ENCODE data around the gene MCOLN2. TPM values are rescaled to one million over a fixed set of nuclear protein-coding genes. Genes with fewer than 3 reads are reported as not detected.

The MCOLN2 gene
- total and polyA plus RNA-seq, 2 experiments from 2014 or later = 0.31 TPM; not detected in 1

DNA sequence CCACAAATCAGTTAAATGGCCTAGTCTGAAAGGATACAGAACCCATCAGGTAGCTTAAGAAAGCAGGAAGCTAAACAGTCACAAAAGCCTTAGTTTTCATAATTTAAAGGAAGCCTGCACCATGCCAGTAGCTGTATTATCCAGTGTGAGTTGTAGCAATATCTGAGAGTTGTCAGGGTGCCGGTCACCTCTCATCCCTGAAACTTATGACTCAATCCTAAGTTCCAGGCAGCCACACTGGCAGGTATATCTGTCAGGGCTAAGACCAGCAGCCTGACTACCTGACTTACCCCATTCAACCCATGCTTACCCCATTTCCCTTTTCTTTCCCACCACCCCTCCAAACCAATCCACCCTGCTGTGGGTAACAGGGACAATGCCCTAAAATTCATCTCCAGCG, 66.1 kb downstream of the MCOLN2 start:
- no peaks in the 10 kb centered on the region for H3K4me1 ChIP-seq (ENCODE audit: insufficient read depth)
- H3K79me2 ChIP-seq (ENCODE audit: insufficient read depth) = no peaks in the 10 kb centered on the region
- no peak overlapping the region for H3K27ac ChIP-seq
- in situ Hi-C loops (cut with MboI) = loop anchor here (10.0 to 25.0 kb wide), 3 partner anchors 166 to 444 kb away; partner anchors contain the start of gene RPF1
- TF ChIP-seq EZH2phosphoT487 (IDR thresholded peaks at IDR 0.05; ENCODE audit: insufficient read depth, low read depth) (no peak), EZH2 (IDR thresholded peaks at IDR 0.05; ENCODE audit: insufficient read depth, poor library complexity, severe bottlenecking) (no peak)
- peaks cover 7% of the 10 kb centered on the region; the same call in 1 of the 2 replicates for H3K27me3 ChIP-seq (replicated peaks; ENCODE audit: insufficient read depth)
- no peaks in the 10 kb centered on the region for H4K20me1 ChIP-seq (ENCODE audit: insufficient read depth)
- H3F3A ChIP-seq (ENCODE audit: insufficient read depth) = no peaks in the 10 kb centered on the region
- no peaks in the 10 kb centered on the region for H3K36me3 ChIP-seq (ENCODE audit: low read depth)
- no peaks in the 10 kb centered on the region for H3K9me2 ChIP-seq (ENCODE audit: insufficient read depth)
- no peak for DNase-seq
- H2AFZ ChIP-seq = no peak overlapping the region
- H3K9me3 ChIP-seq (ENCODE audit: low read depth) = no peaks in the 10 kb centered on the region
- H3K9ac ChIP-seq = no peak overlapping the region
- 94% methylated on average over 2 of the region's 2 CpGs for WGBS, 2 experiments (ENCODE audit: low coverage in 1 of 2, low lambda C conversion rate in 2 of 2, missing lambda C conversion rate in 2 of 2)
- no peak overlapping the region for H3K4me3 ChIP-seq
- no peak overlapping the region for H3K4me2 ChIP-seq (ENCODE audit: unreplicated experiment)

DNA sequence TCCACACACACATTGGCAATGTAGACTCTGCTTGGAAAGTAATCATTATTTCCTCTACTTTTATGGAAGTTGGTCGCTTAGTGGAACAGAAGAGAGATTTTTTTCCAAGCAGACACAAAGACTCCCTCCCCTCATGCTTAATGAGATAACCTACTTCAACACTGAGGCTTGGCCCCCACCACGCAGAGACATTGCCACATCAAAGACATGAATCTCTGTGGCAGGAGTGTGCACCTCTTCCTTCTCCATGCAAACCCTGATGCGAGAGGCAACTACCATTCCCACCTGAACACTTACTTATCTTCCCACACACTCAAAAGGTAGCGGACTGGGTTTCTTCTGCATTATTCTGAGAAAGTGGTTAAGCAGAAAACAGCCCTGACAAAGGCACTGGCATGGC, 66.6 kb downstream of the MCOLN2 start:
- Histone ChIP-seq H3F3A (ENCODE audit: insufficient read depth) (no peaks in the 10 kb centered on the region), H3K27ac (no peak overlapping the region), H3K36me3 (ENCODE audit: low read depth) (no peaks in the 10 kb centered on the region), H3K4me3 (no peak overlapping the region), H3K4me2 (ENCODE audit: unreplicated experiment) (no peak overlapping the region), H2AFZ (no peak overlapping the region), H3K79me2 (ENCODE audit: insufficient read depth) (no peaks in the 10 kb centered on the region), H3K9ac (no peak overlapping the region), H4K20me1 (ENCODE audit: insufficient read depth) (no peaks in the 10 kb centered on the region), H3K9me2 (ENCODE audit: insufficient read depth) (no peaks in the 10 kb centered on the region), H3K4me1 (ENCODE audit: insufficient read depth) (no peaks in the 10 kb centered on the region), H3K9me3 (ENCODE audit: low read depth) (no peaks in the 10 kb centered on the region), H3K27me3 (replicated peaks; ENCODE audit: insufficient read depth) (peaks cover 7% of the 10 kb centered on the region; the same call in 1 of the 2 replicates)
- TF ChIP-seq EZH2 (IDR thresholded peaks at IDR 0.05; ENCODE audit: insufficient read depth, poor library complexity, severe bottlenecking) (no peak), EZH2phosphoT487 (IDR thresholded peaks at IDR 0.05; ENCODE audit: insufficient read depth, low read depth) (no peak)
- in situ Hi-C loops (cut with MboI) = loop anchor here (10.0 to 25.0 kb wide), 3 partner anchors 166 to 443 kb away; partner anchors contain the start of gene RPF1
- 71 to 76% methylated on average over 4 of the region's 4 CpGs for WGBS, 2 experiments (ENCODE audit: low coverage in 1 of 2, low lambda C conversion rate in 2 of 2, missing lambda C conversion rate in 2 of 2)
- no peak for DNase-seq

DNA sequence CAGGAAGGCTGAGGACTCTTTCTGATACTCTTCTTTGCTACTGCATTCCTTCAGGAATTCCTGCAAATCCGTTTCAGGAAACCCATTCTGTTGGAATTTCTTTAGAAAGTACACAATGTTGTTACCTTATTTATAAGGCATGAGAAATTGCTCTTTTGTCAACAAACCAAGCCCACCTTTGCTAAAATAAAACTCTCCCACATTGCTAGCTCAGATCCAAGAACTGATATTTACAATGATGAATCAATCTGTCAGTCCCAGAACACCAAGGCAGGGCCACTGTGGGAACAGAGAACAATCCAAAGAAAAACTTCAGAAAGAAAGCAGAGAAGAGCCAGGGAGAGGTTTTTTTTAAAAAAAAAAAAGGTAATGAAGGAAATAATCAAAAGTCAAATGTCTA, 67.3 kb downstream of the MCOLN2 start:
- no peak for DNase-seq
- Histone ChIP-seq H3K27ac (no peak overlapping the region), H3K4me3 (no peak overlapping the region), H3K79me2 (ENCODE audit: insufficient read depth) (no peaks in the 10 kb centered on the region), H3K9ac (no peak overlapping the region), H3K4me1 (ENCODE audit: insufficient read depth) (no peaks in the 10 kb centered on the region), H3F3A (ENCODE audit: insufficient read depth) (no peaks in the 10 kb centered on the region), H2AFZ (no peak overlapping the region), H3K9me2 (ENCODE audit: insufficient read depth) (no peaks in the 10 kb centered on the region), H3K36me3 (ENCODE audit: low read depth) (no peaks in the 10 kb centered on the region), H3K27me3 (replicated peaks; ENCODE audit: insufficient read depth) (peaks cover 7% of the 10 kb centered on the region; the same call in 1 of the 2 replicates), H3K4me2 (ENCODE audit: unreplicated experiment) (no peak overlapping the region), H3K9me3 (ENCODE audit: low read depth) (no peaks in the 10 kb centered on the region), H4K20me1 (ENCODE audit: insufficient read depth) (no peaks in the 10 kb centered on the region)
- in situ Hi-C loops (cut with MboI) = loop anchor here (25.0 kb wide), 2 partner anchors 292 to 442 kb away; partner anchors contain the start of gene RPF1
- 66 to 71% methylated on average over 1 of the region's 1 CpG for WGBS, 2 experiments (ENCODE audit: low coverage in 1 of 2, low lambda C conversion rate in 2 of 2, missing lambda C conversion rate in 2 of 2)
- TF ChIP-seq EZH2phosphoT487 (IDR thresholded peaks at IDR 0.05; ENCODE audit: insufficient read depth, low read depth) = no peak
- TF ChIP-seq EZH2 (IDR thresholded peaks at IDR 0.05; ENCODE audit: insufficient read depth, poor library complexity, severe bottlenecking) = no peak

DNA sequence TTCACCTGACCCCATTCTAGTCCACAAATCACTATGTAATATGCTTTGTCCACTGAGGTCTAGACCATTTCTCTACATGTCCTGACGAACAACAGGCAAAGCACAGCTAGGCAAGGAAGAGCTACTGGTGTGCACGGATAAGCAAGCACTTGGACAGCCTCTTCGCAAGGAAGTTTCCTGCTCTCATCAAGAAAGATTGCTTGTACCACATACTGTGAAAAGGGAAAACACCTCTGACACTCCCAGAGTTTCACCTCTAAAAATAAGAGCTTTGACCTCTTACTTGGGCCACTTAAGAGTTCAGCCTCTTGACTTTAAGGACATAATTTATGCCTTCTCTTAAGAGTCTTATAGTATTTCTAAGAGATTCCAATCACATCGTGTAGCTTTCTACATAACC, 67.9 kb downstream of the MCOLN2 start:
- TF ChIP-seq EZH2phosphoT487 (IDR thresholded peaks at IDR 0.05; ENCODE audit: insufficient read depth, low read depth) (no peak), EZH2 (IDR thresholded peaks at IDR 0.05; ENCODE audit: insufficient read depth, poor library complexity, severe bottlenecking) (no peak)
- H3K27me3 ChIP-seq (replicated peaks; ENCODE audit: insufficient read depth) = peaks cover 7% of the 10 kb centered on the region; the same call in 1 of the 2 replicates
- H2AFZ ChIP-seq = no peak overlapping the region
- no peak overlapping the region for H3K4me2 ChIP-seq (ENCODE audit: unreplicated experiment)
- H3F3A ChIP-seq (ENCODE audit: insufficient read depth) = no peaks in the 10 kb centered on the region
- in situ Hi-C loops (cut with MboI) = loop anchor here (25.0 kb wide), 2 partner anchors 292 to 442 kb away; partner anchors contain the start of gene RPF1
- DNase-seq = no peak
- 82 to 83% methylated on average over 4 of the region's 4 CpGs for WGBS, 2 experiments (ENCODE audit: low coverage in 1 of 2, low lambda C conversion rate in 2 of 2, missing lambda C conversion rate in 2 of 2)
- H3K9ac ChIP-seq = no peak overlapping the region
- H3K9me3 ChIP-seq (ENCODE audit: low read depth) = no peaks in the 10 kb centered on the region
- H3K27ac ChIP-seq = no peak overlapping the region
- no peaks in the 10 kb centered on the region for H4K20me1 ChIP-seq (ENCODE audit: insufficient read depth)
- H3K36me3 ChIP-seq (ENCODE audit: low read depth) = no peaks in the 10 kb centered on the region
- H3K4me3 ChIP-seq = no peak overlapping the region
- H3K4me1 ChIP-seq (ENCODE audit: insufficient read depth) = no peaks in the 10 kb centered on the region
- H3K79me2 ChIP-seq (ENCODE audit: insufficient read depth) = no peaks in the 10 kb centered on the region
- H3K9me2 ChIP-seq (ENCODE audit: insufficient read depth) = no peaks in the 10 kb centered on the region
